Effector memory CD8-positive, alpha-beta T cell (primary cell): Measurements from ENCODE around the gene LCA5L.
"Not testable (repeated sequence)": the region's sequence is repeated elsewhere in the genome, so short reads cannot be mapped to it uniquely, and the experiment has no call there.

Experiments used
- ATAC-seq: fragments of 150-1000 bp; cut with Tn5 transposase; replicated peaks from 2 replicates; pipeline ENCODE4 v1.10.0; 2021; ENCODE audit warnings: mild to moderate bottlenecking, moderate library complexity
- DNase-seq, 3 experiments: peaks; one replicate each; pipeline ENCODE4 v3.0.0; 2021
- H3K27ac Mint-ChIP-seq, 2 donors: one replicate each; pipeline ENCODE4 v1.8.0; 2022; ENCODE audit warnings: mild to moderate bottlenecking in 2 of 2, mixed read lengths in 2 of 2, moderate library complexity in 2 of 2
- H3K27me3 Mint-ChIP-seq, 2 donors: one replicate each; pipeline ENCODE4 v1.8.0; 2022; ENCODE audit warnings: mixed read lengths in 2 of 2
- H3K36me3 Mint-ChIP-seq: one replicate; pipeline ENCODE4 v1.8.0; 2022; ENCODE audit warnings: mild to moderate bottlenecking, moderate library complexity, mixed read lengths; ENCODE audit not compliant: insufficient read depth
- H3K4me1 Mint-ChIP-seq, 2 donors: one replicate each; pipeline ENCODE4 v1.8.0; 2022; ENCODE audit warnings: low read depth in 2 of 2, mixed read lengths in 2 of 2
- H3K4me3 Mint-ChIP-seq, 2 donors: one replicate each; pipeline ENCODE4 v1.8.0; 2022; ENCODE audit warnings: mild to moderate bottlenecking in 2 of 2, mixed read lengths in 2 of 2, moderate library complexity in 2 of 2
- H3K9me3 Mint-ChIP-seq, 2 donors: one replicate each; pipeline ENCODE4 v1.8.0; 2022; ENCODE audit warnings: mixed read lengths in 2 of 2

LCA5L gene

DNA sequence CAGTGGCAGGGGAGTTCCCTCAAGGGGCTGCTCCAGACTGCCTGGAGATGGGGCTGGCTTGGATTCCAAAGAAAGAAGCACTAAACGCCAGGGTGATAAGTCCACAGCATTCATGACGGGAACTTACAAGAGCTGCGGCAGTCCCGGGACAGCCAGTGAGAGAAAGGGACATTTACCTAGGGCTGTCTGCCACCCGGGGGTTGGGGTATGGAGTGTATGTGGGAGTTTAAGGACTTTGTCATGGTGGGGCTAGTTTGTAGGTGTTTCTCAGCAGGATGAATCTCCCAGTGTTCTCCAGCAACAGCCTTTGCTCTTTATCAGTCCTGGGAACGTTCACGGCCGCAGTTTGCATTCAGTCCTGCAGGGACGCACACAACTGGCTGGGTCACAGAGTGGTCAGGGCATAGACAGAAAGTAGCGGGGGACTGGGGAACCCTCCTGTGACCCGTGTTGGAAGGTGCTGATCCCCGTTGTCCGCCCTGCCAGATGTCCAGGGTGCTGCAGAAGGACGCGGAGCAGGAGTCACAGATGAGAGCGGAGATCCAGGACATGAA lies 55.3 kb downstream of the LCA5L start:
- H3K27me3 Mint-ChIP-seq = no peaks in the 10 kb centered on the region
- no peak overlapping the region for H3K4me3 Mint-ChIP-seq
- no peaks in the 10 kb centered on the region for H3K9me3 Mint-ChIP-seq
- ATAC-seq = no peak
- peaks cover 11 to 20% of the 10 kb centered on the region in 2 donors for H3K4me1 Mint-ChIP-seq
- H3K27ac Mint-ChIP-seq = no peak overlapping the region
- DNase-seq = no peak
- peaks cover 56% of the 10 kb centered on the region for H3K36me3 Mint-ChIP-seq

DNA sequence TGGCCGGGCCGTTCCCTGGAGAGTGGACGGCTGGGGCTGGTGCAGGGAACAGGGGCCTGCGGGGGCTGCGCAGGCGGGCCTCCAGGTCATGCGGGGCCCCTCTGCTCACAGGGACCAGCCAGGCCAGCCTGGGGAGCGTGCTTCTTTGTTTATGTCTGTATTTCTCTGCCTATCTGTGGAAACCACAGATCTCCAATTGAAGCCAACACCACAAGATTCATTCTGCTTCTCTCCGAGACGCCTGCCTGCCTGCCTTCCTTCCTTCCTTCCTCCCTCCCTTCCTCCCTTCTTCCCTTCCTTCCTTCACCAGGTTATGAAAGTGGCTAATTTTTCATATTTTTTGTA lies 56.8 kb downstream of the LCA5L start:
- H3K27ac Mint-ChIP-seq = peak overlapping the region; percentile 86 to 91
- ATAC-seq = no peak

GRCh38 chr21:39388038-39388810 lies 57.4 kb downstream of the LCA5L start:
- ATAC-seq (peak; percentile 77), DNase-seq (peak; percentile 86 to 89 (median 87))
- peak overlapping the region; percentile 86 to 91 for H3K27ac Mint-ChIP-seq
- peaks cover 11 to 25% of the 10 kb centered on the region in 2 donors for H3K4me1 Mint-ChIP-seq
- H3K4me3 Mint-ChIP-seq = peak overlapping the region; percentile 89 to 91
- peaks cover 44% of the 10 kb centered on the region for H3K36me3 Mint-ChIP-seq
- no peaks in the 10 kb centered on the region for H3K9me3 Mint-ChIP-seq
- no peaks in the 10 kb centered on the region for H3K27me3 Mint-ChIP-seq

More for the DNA sequence above, 56.8 kb downstream of the LCA5L start:
- no peak for DNase-seq
- Mint-ChIP-seq H3K36me3 (peaks cover 50% of the 10 kb centered on the region), H3K4me1 (peaks cover 11 to 25% of the 10 kb centered on the region in 2 donors), H3K4me3 (peak overlapping the region; percentile 89 to 91), H3K9me3 (no peaks in the 10 kb centered on the region), H3K27me3 (no peaks in the 10 kb centered on the region)

- peak overlapping the region; percentile 86 to 91 for H3K27ac Mint-ChIP-seq
- H3K27me3 Mint-ChIP-seq = no peaks in the 10 kb centered on the region
- H3K4me1 Mint-ChIP-seq = peaks cover 11 to 25% of the 10 kb centered on the region in 2 donors
- ATAC-seq (peak; percentile 49), DNase-seq (peak; percentile 83 to 88 (median 88))
- no peaks in the 10 kb centered on the region for H3K9me3 Mint-ChIP-seq
- H3K4me3 Mint-ChIP-seq = peak overlapping the region; percentile 89 to 91
- peaks cover 38% of the 10 kb centered on the region for H3K36me3 Mint-ChIP-seq
Observed at GRCh38 chr21:39387461-39388037, 58.0 kb downstream of the LCA5L start.

GRCh38 chr21:39386899-39387298 lies 58.7 kb downstream of the LCA5L start:
- peak overlapping the region; percentile 89 to 91 for H3K4me3 Mint-ChIP-seq
- H3K9me3 Mint-ChIP-seq = no peaks in the 10 kb centered on the region
- H3K27me3 Mint-ChIP-seq = no peaks in the 10 kb centered on the region
- peaks cover 16 to 27% of the 10 kb centered on the region in 2 donors for H3K4me1 Mint-ChIP-seq
- H3K27ac Mint-ChIP-seq = no peak overlapping the region
- peaks cover 32% of the 10 kb centered on the region for H3K36me3 Mint-ChIP-seq
- DNase-seq (no peak), ATAC-seq (no peak)

GRCh38 chr21:39386194-39386593 lies 59.4 kb downstream of the LCA5L start:
- H3K4me3 Mint-ChIP-seq = peak overlapping the region in 1 of 2 donors; percentile 61
- DNase-seq (no peak), ATAC-seq (no peak)
- peaks cover 20 to 27% of the 10 kb centered on the region in 2 donors for H3K4me1 Mint-ChIP-seq
- H3K27ac Mint-ChIP-seq = no peak overlapping the region
- peaks cover 27% of the 10 kb centered on the region for H3K36me3 Mint-ChIP-seq
- no peaks in the 10 kb centered on the region for H3K27me3 Mint-ChIP-seq
- H3K9me3 Mint-ChIP-seq = no peaks in the 10 kb centered on the region

GRCh38 chr21:39385299-39386145 lies 60.1 kb downstream of the LCA5L start:
- Mint-ChIP-seq H3K9me3 (no peaks in the 10 kb centered on the region), H3K4me3 (peak overlapping the region; percentile 38 to 61), H3K4me1 (peaks cover 24 to 32% of the 10 kb centered on the region in 2 donors), H3K27me3 (no peaks in the 10 kb centered on the region), H3K36me3 (peaks cover 27% of the 10 kb centered on the region), H3K27ac (no peak overlapping the region)
- DNase-seq = peak; percentile 18 to 63 (median 54)
- peak; percentile 62 for ATAC-seq

- peaks cover 28% of the 10 kb centered on the region for H3K36me3 Mint-ChIP-seq
- H3K4me1 Mint-ChIP-seq = peaks cover 24 to 33% of the 10 kb centered on the region in 2 donors
- no peak for ATAC-seq
- H3K9me3 Mint-ChIP-seq = no peaks in the 10 kb centered on the region
- peak overlapping the region; percentile 38 to 61 for H3K4me3 Mint-ChIP-seq
- no peaks in the 10 kb centered on the region for H3K27me3 Mint-ChIP-seq
- no peak overlapping the region for H3K27ac Mint-ChIP-seq
- DNase-seq = no peak
Observed at GRCh38 chr21:39384674-39385298, 60.8 kb downstream of the LCA5L start.

GRCh38 chr21:39382096-39382495 lies 63.5 kb downstream of the LCA5L start:
- H3K4me3 Mint-ChIP-seq = peak overlapping the region; percentile 5 to 95
- not testable (repeated sequence) for ATAC-seq, H3K9me3 Mint-ChIP-seq, H3K36me3 Mint-ChIP-seq, DNase-seq
- H3K4me1 Mint-ChIP-seq = peaks cover 13 to 15% of the 10 kb centered on the region in 2 donors
- H3K27ac Mint-ChIP-seq = peak overlapping the region in 1 of 2 donors; percentile 94
- peaks cover 11 to 14% of the 10 kb centered on the region in 2 donors for H3K27me3 Mint-ChIP-seq

- H3K27me3 Mint-ChIP-seq = peaks cover 18 to 21% of the 10 kb centered on the region in 2 donors
- ATAC-seq (no peak), DNase-seq (no peak)
- peak overlapping the region; percentile 92 to 94 for H3K27ac Mint-ChIP-seq
- H3K9me3 Mint-ChIP-seq = no peaks in the 10 kb centered on the region
- H3K36me3 Mint-ChIP-seq = peaks cover 10% of the 10 kb centered on the region
- H3K4me3 Mint-ChIP-seq = peak overlapping the region; percentile 94 to 95
- H3K4me1 Mint-ChIP-seq = peaks cover 13 to 15% of the 10 kb centered on the region in 2 donors
Observed at GRCh38 chr21:39381009-39381408, 64.6 kb downstream of the LCA5L start.

DNA sequence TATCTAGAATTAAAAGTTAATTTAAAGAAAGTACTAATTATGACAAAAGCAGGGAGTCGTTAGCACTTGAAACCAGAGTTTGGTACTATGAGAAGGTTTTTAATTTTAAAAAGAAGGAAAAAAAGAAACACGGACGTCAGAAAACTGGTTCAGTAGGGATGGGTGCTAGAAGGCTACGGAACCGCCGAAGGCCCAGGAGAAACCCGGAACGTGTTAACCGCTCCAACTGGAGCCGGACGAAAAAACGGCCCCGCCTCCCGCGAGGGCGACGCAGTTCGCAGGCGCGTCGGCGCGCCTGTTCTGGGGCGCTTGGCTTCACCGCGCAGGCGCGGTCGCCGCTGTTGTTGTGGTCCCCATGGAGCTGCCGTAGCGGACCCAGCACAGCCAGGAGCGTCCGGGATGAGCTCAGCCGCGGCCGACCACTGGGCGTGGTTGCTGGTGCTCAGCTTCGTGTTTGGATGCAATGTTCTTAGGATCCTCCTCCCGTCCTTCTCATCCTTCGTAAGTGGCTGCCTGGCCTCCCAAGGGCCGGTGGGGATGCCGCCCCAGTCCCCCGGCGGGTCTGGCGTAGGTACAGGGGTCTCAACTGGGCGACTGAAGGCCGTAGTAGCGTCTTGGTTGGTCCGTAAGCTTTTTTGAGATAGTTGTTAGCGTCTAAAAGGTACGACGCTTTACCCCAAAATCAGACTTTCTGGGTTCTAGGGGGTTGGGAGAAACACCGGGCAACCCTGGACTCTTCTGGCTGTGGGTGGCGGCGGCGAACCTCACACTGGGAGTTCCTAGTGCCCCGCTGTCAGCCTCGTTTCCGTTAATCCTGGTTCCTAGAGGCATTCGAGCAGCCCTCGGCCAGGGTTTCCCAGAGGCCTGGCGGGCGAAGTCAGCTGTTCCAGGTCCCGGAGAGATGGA lies 65.3 kb downstream of the LCA5L start:
- H3K27ac Mint-ChIP-seq = peak overlapping the region; percentile 92 to 94
- peaks cover 12 to 13% of the 10 kb centered on the region in 2 donors for H3K4me1 Mint-ChIP-seq
- H3K27me3 Mint-ChIP-seq = peaks cover 21 to 23% of the 10 kb centered on the region in 2 donors
- no peaks in the 10 kb centered on the region for H3K9me3 Mint-ChIP-seq
- peaks cover 10% of the 10 kb centered on the region for H3K36me3 Mint-ChIP-seq
- peak; percentile 97 for ATAC-seq
- peak; percentile 75 to 83 (median 83) for DNase-seq
- H3K4me3 Mint-ChIP-seq = peak overlapping the region; percentile 94 to 95

DNA sequence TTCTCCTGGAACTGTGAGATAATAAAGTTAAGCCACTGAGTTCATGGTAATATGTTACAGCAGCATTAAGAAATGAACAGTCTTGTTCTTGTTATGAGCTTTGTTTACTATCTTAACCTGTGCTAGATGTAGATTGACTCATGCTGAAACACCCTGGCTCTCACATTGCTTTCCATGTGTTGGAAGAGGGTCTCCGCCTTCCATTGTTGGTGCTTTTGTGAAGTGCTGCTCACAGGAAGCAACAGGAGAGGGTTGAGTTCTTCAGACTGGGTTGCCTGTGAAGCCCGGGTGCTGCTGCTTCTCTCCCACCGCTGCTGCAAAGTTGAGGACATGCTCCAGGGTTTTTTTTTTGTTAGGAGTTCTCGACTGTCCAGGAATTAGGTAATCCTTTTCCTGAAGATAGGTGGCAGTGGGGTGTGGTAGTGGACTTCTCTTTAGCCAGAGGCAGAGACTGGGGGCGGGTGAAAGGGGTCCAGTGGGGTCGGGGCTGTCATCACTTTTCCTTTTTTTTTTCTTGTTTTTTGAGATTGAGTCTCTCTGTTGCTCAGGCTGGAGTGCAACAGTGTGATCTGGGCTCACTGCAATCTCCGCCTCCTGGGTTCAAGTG lies 68.0 kb downstream of the LCA5L start:
- H3K4me1 Mint-ChIP-seq = peaks cover 8 to 13% of the 10 kb centered on the region in 2 donors
- DNase-seq (no peak), ATAC-seq (no peak)
- no peaks in the 10 kb centered on the region for H3K9me3 Mint-ChIP-seq
- H3K36me3 Mint-ChIP-seq = peaks cover 10% of the 10 kb centered on the region
- no peak overlapping the region for H3K27ac Mint-ChIP-seq
- peaks cover 21 to 29% of the 10 kb centered on the region in 2 donors for H3K27me3 Mint-ChIP-seq
- H3K4me3 Mint-ChIP-seq = no peak overlapping the region
